Measurements from ENCODE around the gene ARSK. TPM values are rescaled to one million over a fixed set of nuclear protein-coding genes. Genes with fewer than 3 reads are reported as not detected.

The ARSK gene
- total RNA-seq, 1 experiment from 2014 or later = 6.0 TPM

DNA sequence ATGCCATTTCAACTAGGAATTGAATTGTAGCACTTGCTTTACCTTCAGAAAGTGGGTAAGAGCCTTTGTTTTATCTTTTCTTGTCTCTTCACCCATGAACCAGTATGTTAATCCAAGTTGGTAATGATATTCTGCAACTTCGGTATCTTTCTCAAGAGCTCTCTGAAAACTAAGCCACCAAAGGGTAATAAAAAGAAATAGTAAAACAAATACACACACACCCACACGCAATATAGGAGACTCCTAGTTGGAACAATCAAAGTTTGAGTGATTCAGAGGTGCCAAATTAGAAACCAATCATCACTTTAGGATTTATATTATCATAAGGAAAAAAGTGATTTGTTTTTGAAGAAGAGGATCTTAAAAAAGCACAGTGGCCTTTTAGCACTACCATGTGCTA lies 30.5 kb upstream of the ARSK start:
- DNase-seq (ENCODE audit: low spot score) = no peak
- BruUV-seq (replicated peaks) = no TSS peak
- ChIA-PET POLR2A (ENCODE audit: low non-redundant PET) (no interaction called here), CTCF (no interaction called here)
- Histone ChIP-seq H3K4me1 (ENCODE audit: insufficient read depth, low read length, poor library complexity, severe bottlenecking) (no peaks in the 10 kb centered on the region), H3K36me3 (ENCODE audit: insufficient read depth, low read length, poor library complexity, severe bottlenecking) (peaks cover 45% of the 10 kb centered on the region), H3K9me3 (ENCODE audit: low read depth, low read length, poor library complexity, severe bottlenecking) (no peaks in the 10 kb centered on the region), H3K27ac (ENCODE audit: low read depth, low read length, poor library complexity, severe bottlenecking) (no peak overlapping the region), H3K27me3 (replicated peaks; ENCODE audit: insufficient read depth, low read depth, low read length, poor library complexity) (no peaks in the 10 kb centered on the region), H3K4me3 (ENCODE audit: low read depth, low read length, poor library complexity, severe bottlenecking) (no peak overlapping the region)
- intact Hi-C loops (cut with micrococcal nuclease; ENCODE audit: unreplicated experiment) = no loop called here
- no peak for TF ChIP-seq EZH2 (IDR thresholded peaks at IDR 0.05; ENCODE audit: borderline replicate concordance, low read depth, low read length, poor library complexity, severe bottlenecking)
- TF ChIP-seq, protein P1, sequence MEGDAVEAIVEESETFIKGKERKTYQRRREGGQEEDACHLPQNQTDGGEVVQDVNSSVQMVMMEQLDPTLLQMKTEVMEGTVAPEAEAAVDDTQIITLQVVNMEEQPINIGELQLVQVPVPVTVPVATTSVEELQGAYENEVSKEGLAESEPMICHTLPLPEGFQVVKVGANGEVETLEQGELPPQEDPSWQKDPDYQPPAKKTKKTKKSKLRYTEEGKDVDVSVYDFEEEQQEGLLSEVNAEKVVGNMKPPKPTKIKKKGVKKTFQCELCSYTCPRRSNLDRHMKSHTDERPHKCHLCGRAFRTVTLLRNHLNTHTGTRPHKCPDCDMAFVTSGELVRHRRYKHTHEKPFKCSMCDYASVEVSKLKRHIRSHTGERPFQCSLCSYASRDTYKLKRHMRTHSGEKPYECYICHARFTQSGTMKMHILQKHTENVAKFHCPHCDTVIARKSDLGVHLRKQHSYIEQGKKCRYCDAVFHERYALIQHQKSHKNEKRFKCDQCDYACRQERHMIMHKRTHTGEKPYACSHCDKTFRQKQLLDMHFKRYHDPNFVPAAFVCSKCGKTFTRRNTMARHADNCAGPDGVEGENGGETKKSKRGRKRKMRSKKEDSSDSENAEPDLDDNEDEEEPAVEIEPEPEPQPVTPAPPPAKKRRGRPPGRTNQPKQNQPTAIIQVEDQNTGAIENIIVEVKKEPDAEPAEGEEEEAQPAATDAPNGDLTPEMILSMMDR (conservative IDR thresholded peaks at IDR 0.05; ENCODE audit: low read depth, low read length) = no peak

DNA sequence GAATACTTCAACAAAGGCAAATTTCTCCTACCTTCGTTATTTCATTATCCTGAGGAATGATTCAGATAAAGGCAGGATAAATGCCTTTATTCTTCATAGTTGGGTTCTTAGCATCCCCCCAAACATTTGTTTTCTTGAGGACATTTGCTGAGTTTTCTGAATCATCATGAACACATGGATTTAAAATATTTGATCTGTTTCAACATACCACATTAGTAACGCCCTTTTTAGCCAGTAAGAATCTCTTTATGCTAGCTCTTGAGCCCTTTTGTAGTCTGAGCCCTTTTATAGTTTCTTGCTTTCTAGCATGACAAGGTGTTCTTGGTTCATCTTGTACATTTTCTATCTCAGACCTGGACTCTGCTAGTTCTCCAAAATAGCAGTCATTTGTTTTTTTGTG lies 28.0 kb upstream of the ARSK start:
- intact Hi-C loops (cut with micrococcal nuclease; ENCODE audit: unreplicated experiment) = no loop called here
- no peak for DNase-seq (ENCODE audit: low spot score)
- H3K36me3 ChIP-seq (ENCODE audit: insufficient read depth, low read length, poor library complexity, severe bottlenecking) = peaks cover 47% of the 10 kb centered on the region
- H3K9me3 ChIP-seq (ENCODE audit: low read depth, low read length, poor library complexity, severe bottlenecking) = no peaks in the 10 kb centered on the region
- H3K27ac ChIP-seq (ENCODE audit: low read depth, low read length, poor library complexity, severe bottlenecking) = no peak overlapping the region
- no TSS peak for BruUV-seq (replicated peaks)
- no peaks in the 10 kb centered on the region for H3K4me1 ChIP-seq (ENCODE audit: insufficient read depth, low read length, poor library complexity, severe bottlenecking)
- no peak overlapping the region for H3K4me3 ChIP-seq (ENCODE audit: low read depth, low read length, poor library complexity, severe bottlenecking)
- ChIA-PET POLR2A (ENCODE audit: low non-redundant PET) (no interaction called here), CTCF (no interaction called here)
- TF ChIP-seq, protein P1 (conservative IDR thresholded peaks at IDR 0.05; ENCODE audit: low read depth, low read length) = no peak
- no peak for TF ChIP-seq EZH2 (IDR thresholded peaks at IDR 0.05; ENCODE audit: borderline replicate concordance, low read depth, low read length, poor library complexity, severe bottlenecking)
- H3K27me3 ChIP-seq (replicated peaks; ENCODE audit: insufficient read depth, low read depth, low read length, poor library complexity) = no peaks in the 10 kb centered on the region

DNA sequence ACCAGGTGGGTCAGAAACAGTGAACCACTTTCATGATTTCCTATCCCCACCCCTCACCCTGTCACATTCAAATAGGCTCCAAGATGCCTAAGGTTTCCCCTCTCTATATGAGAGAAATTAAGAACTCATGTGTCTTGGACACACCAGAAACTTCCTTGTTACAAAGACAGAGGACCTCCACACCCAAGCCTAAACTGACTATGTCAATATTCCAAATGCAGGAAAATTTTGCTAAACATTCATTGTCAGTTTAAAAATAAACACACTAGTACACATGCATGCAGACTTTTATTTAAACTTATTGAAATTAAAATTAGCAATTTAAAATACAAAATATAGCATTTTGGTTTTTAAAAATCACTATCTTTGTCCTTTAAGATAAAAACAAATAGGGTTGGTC lies 26.3 kb upstream of the ARSK start:
- ChIA-PET POLR2A (ENCODE audit: low non-redundant PET) (no interaction called here), CTCF (no interaction called here)
- no peaks in the 10 kb centered on the region for H3K9me3 ChIP-seq (ENCODE audit: low read depth, low read length, poor library complexity, severe bottlenecking)
- no TSS peak for BruUV-seq (replicated peaks)
- no peak overlapping the region for H3K27ac ChIP-seq (ENCODE audit: low read depth, low read length, poor library complexity, severe bottlenecking)
- peaks cover 35% of the 10 kb centered on the region for H3K36me3 ChIP-seq (ENCODE audit: insufficient read depth, low read length, poor library complexity, severe bottlenecking)
- H3K4me3 ChIP-seq (ENCODE audit: low read depth, low read length, poor library complexity, severe bottlenecking) = no peak overlapping the region
- no peaks in the 10 kb centered on the region for H3K27me3 ChIP-seq (replicated peaks; ENCODE audit: insufficient read depth, low read depth, low read length, poor library complexity)
- intact Hi-C loops (cut with micrococcal nuclease; ENCODE audit: unreplicated experiment) = no loop called here
- no peaks in the 10 kb centered on the region for H3K4me1 ChIP-seq (ENCODE audit: insufficient read depth, low read length, poor library complexity, severe bottlenecking)
- no peak for DNase-seq (ENCODE audit: low spot score)
- TF ChIP-seq, protein P1 (conservative IDR thresholded peaks at IDR 0.05; ENCODE audit: low read depth, low read length) = no peak
- TF ChIP-seq EZH2 (IDR thresholded peaks at IDR 0.05; ENCODE audit: borderline replicate concordance, low read depth, low read length, poor library complexity, severe bottlenecking) = no peak
